K562 (cell line): Measurements from ENCODE around the gene EML2. TPM values are rescaled to one million over a fixed set of nuclear protein-coding genes. Genes with fewer than 3 reads are reported as not detected.

Experiments used
- ELF2 ChIP-seq: fragments of 250-450 bp; sonication (Bioruptor Pico); IDR thresholded peaks from 2 replicates; pipeline ENCODE4 v1.5.0; 2021; ENCODE audit warnings: mild to moderate bottlenecking
- ETV1 ChIP-seq: fragments of 450-650 bp; conservative IDR thresholded peaks from 2 replicates; pipeline ENCODE4 v1.6.1; 2016; ENCODE audit warnings: missing genetic modification characterization, control low read depth, low read depth, missing compliant biosample characterization
- MAFK ChIP-seq: IDR thresholded peaks from 2 replicates; pipeline ENCODE4 v1.6.1; 2011; ENCODE audit warnings: low read length, improper control_type of control experiment
- NBN ChIP-seq: fragments of 450-650 bp; IDR thresholded peaks from 2 replicates; pipeline ENCODE4 v1.6.1; 2016; ENCODE audit warnings: low read depth, mild to moderate bottlenecking
- RUNX1 ChIP-seq: sonication (generic); IDR thresholded peaks from 2 replicates; pipeline ENCODE4 v1.6.1; 2016; ENCODE audit warnings: antibody characterized with exemption, low read depth
- SAFB ChIP-seq: fragments of 200-400 bp; formaldehyde crosslinking; IDR thresholded peaks from 2 replicates; pipeline ENCODE4 v1.6.1; 2017; ENCODE audit warnings: low read depth, low read length, borderline replicate concordance
- ZNF445 ChIP-seq: fragments of 250-450 bp; sonication (Bioruptor Pico); IDR thresholded peaks from 2 replicates; pipeline ENCODE4 v1.4.0; 2020; ENCODE audit warnings: low read depth, mild to moderate bottlenecking, moderate library complexity
- polyA plus RNA-seq, 8 experiments: library from polyadenylated mRNA; depleted of rRNA in 4 of 8; stranded (reverse) in 5 of 8; unstranded in 3 of 8; fragments of >200 nt; fragmentation: Nextera tagmentation in 2 of 8; fragmentation: Illumina TruSeq in 1 of 8; extraction: Ambion mirVana in 2 of 8; extraction: Trizol in 1 of 8; gene quantifications; 2 replicates each; pipeline versions ENCODE4 v1.2.1 to v1.2.3, GENCODE V29; 2011 to 2014; ENCODE audit warnings: inconsistent platforms in 1 of 8, missing spikeins in 1 of 8
- total RNA-seq, 7 experiments: library from RNA; depleted of rRNA in 6 of 7; stranded (reverse); fragments of >200 nt in 6 of 7; fragmentation: Illumina TruSeq in 2 of 7; extraction: Trizol in 2 of 7; gene quantifications; 2 replicates each; pipeline versions ENCODE4 v1.2.1 to v1.2.3, GENCODE V29; 2011 to 2021; ENCODE audit warnings: low replicate concordance in 1 of 7
- TF ChIP-seq, protein P1 (sequence below): fragments of 250-450 bp; sonication (Bioruptor Pico); IDR thresholded peaks from 2 replicates; pipeline ENCODE4 v1.9.0; 2021; ENCODE audit warnings: mild to moderate bottlenecking, inconsistent platforms
- TF ChIP-seq, protein P2 (sequence below): sonication (generic); formaldehyde crosslinking; IDR thresholded peaks from 2 replicates; pipeline ENCODE4 v1.8.0; 2022; ENCODE audit warnings: missing genetic modification reagents, mild to moderate bottlenecking, moderate library complexity, borderline replicate concordance

The EML2 gene
- total and polyA plus RNA-seq, 9 of the 15 experiments (the other 6 are each of a cell fraction or from before 2014, with no cell fraction given) = 2.6 to 69.6 (median 24.8) TPM

GRCh38 chr19:45645068-45645630, 6.0 kb upstream of the EML2 start (continued):
- TF ChIP-seq, protein P1, sequence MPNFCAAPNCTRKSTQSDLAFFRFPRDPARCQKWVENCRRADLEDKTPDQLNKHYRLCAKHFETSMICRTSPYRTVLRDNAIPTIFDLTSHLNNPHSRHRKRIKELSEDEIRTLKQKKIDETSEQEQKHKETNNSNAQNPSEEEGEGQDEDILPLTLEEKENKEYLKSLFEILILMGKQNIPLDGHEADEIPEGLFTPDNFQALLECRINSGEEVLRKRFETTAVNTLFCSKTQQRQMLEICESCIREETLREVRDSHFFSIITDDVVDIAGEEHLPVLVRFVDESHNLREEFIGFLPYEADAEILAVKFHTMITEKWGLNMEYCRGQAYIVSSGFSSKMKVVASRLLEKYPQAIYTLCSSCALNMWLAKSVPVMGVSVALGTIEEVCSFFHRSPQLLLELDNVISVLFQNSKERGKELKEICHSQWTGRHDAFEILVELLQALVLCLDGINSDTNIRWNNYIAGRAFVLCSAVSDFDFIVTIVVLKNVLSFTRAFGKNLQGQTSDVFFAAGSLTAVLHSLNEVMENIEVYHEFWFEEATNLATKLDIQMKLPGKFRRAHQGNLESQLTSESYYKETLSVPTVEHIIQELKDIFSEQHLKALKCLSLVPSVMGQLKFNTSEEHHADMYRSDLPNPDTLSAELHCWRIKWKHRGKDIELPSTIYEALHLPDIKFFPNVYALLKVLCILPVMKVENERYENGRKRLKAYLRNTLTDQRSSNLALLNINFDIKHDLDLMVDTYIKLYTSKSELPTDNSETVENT (CRISPR knock-in tag) = no peak
- TF ChIP-seq, protein P2, sequence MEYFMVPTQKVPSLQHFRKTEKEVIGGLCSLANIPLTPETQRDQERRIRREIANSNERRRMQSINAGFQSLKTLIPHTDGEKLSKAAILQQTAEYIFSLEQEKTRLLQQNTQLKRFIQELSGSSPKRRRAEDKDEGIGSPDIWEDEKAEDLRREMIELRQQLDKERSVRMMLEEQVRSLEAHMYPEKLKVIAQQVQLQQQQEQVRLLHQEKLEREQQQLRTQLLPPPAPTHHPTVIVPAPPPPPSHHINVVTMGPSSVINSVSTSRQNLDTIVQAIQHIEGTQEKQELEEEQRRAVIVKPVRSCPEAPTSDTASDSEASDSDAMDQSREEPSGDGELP = no peak
- TF ChIP-seq RUNX1 = no peak
- no peak for TF ChIP-seq NBN
- no peak for TF ChIP-seq SAFB
- no peak for TF ChIP-seq ETV1 (tag)
- no peak for TF ChIP-seq ZNF445 (CRISPR knock-in tag)
- TF ChIP-seq MAFK = no peak
- no peak for TF ChIP-seq ELF2 (CRISPR knock-in tag)
